ENCODE data around the gene CNTN1.

DNA sequence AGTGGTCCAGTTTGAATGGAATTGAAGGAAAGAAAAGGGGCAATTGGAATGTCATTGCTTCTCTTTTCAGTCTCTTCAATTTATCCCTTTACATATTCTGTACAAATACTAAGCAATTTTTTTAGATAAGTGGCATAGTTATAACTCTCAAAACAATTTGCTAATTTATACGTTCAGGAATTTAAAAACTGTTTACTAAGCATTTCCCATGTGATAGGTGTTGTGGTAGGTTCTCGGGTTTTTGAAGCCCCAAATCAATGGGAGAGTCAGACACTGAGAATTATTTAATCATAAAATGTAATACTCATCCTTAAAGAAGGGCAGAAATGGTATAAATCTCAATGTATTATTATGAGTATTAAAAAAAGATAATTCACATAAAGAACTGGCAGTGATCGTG, 197.1 kb downstream of the CNTN1 start:
- TF ChIP-seq, protein P1, sequence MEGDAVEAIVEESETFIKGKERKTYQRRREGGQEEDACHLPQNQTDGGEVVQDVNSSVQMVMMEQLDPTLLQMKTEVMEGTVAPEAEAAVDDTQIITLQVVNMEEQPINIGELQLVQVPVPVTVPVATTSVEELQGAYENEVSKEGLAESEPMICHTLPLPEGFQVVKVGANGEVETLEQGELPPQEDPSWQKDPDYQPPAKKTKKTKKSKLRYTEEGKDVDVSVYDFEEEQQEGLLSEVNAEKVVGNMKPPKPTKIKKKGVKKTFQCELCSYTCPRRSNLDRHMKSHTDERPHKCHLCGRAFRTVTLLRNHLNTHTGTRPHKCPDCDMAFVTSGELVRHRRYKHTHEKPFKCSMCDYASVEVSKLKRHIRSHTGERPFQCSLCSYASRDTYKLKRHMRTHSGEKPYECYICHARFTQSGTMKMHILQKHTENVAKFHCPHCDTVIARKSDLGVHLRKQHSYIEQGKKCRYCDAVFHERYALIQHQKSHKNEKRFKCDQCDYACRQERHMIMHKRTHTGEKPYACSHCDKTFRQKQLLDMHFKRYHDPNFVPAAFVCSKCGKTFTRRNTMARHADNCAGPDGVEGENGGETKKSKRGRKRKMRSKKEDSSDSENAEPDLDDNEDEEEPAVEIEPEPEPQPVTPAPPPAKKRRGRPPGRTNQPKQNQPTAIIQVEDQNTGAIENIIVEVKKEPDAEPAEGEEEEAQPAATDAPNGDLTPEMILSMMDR (IDR thresholded peaks at IDR 0.05; ENCODE audit: poor library complexity, severe bottlenecking) = no peak
- no peak for TF ChIP-seq EZH2 (IDR thresholded peaks at IDR 0.05; ENCODE audit: borderline replicate concordance, insufficient read depth, low read length, poor library complexity, severe bottlenecking)
- TF ChIP-seq EP300 (conservative IDR thresholded peaks at IDR 0.05; ENCODE audit: poor library complexity, severe bottlenecking) = no peak
- TF ChIP-seq POLR2AphosphoS5 (IDR thresholded peaks at IDR 0.05) = no peak
- TF ChIP-seq TAF1 (IDR thresholded peaks at IDR 0.05; ENCODE audit: low read depth) = no peak
- no peak for TF ChIP-seq RAD21 (conservative IDR thresholded peaks at IDR 0.05)

Measured in neural cell (in vitro differentiated cells).